ENCODE results near the gene NXNL2.

NXNL2 gene

GRCh38 chr9:88536951-88537760, 2.2 kb downstream of the NXNL2 start:
- POLR2A ChIA-PET: no interaction called here
- DNase-seq (ENCODE audit: extremely low spot score): no peak
- CTCF ChIA-PET: interaction anchor here (1.0 to 1.1 kb wide), 3 partner anchors 11 to 464 kb away, joined by 3 to 4 read pairs (median 4); no protein-coding TSS in a partner anchor
- TF ChIP-seq CTCF (IDR thresholded peaks at IDR 0.05; ENCODE audit: control extremely low read depth, extremely low read depth, low read depth, missing control alignments): no peak

- TF ChIP-seq CTCF (IDR thresholded peaks at IDR 0.05; ENCODE audit: control extremely low read depth, extremely low read depth, low read depth, missing control alignments): no peak
- no peak for DNase-seq (ENCODE audit: extremely low spot score)
- ChIA-PET CTCF (interaction anchor here (1.0 kb wide), 2 partner anchors 41 to 463 kb away, joined by 3 to 4 read pairs; no protein-coding TSS in a partner anchor), POLR2A (no interaction called here)
Observed at GRCh38 chr9:88537761-88538091, 2.7 kb downstream of the NXNL2 start.

GRCh38 chr9:88538311-88539085, 3.5 kb downstream of the NXNL2 start:
- CTCF ChIA-PET: no interaction called here

GRCh38 chr9:88539246-88539645, 4.3 kb downstream of the NXNL2 start:
- DNase-seq (ENCODE audit: extremely low spot score): no peak
- TF ChIP-seq CTCF (IDR thresholded peaks at IDR 0.05; ENCODE audit: control extremely low read depth, extremely low read depth, low read depth, missing control alignments): no peak
- ChIA-PET CTCF (no interaction called here), POLR2A (no interaction called here)

More at GRCh38 chr9:88538311-88539085, 3.5 kb downstream of the NXNL2 start:
- TF ChIP-seq CTCF (IDR thresholded peaks at IDR 0.05; ENCODE audit: control extremely low read depth, extremely low read depth, low read depth, missing control alignments): no peak
- no peak for DNase-seq (ENCODE audit: extremely low spot score)
- POLR2A ChIA-PET: no interaction called here

GRCh38 chr9:88540251-88540763, 5.3 kb downstream of the NXNL2 start:
- no peak for DNase-seq (ENCODE audit: extremely low spot score)
- TF ChIP-seq CTCF (IDR thresholded peaks at IDR 0.05; ENCODE audit: control extremely low read depth, extremely low read depth, low read depth, missing control alignments): no peak
- CTCF ChIA-PET: no interaction called here
- POLR2A ChIA-PET: no interaction called here

GRCh38 chr9:88544245-88544644, 9.3 kb downstream of the NXNL2 start:
- no peak for DNase-seq (ENCODE audit: extremely low spot score)
- TF ChIP-seq CTCF (IDR thresholded peaks at IDR 0.05; ENCODE audit: control extremely low read depth, extremely low read depth, low read depth, missing control alignments): no peak
- ChIA-PET CTCF (no interaction called here), POLR2A (no interaction called here)
